ENCODE measurements around the gene DMKN. TPM values are rescaled to one million over a fixed set of nuclear protein-coding genes. Genes with fewer than 3 reads are reported as not detected.
"Not testable (repeated sequence)": the region's sequence is repeated elsewhere in the genome, so short reads cannot be mapped to it uniquely, and the experiment has no call there.

Gene DMKN
- total and polyA plus RNA-seq, 4 donors, result 1.4 to 9.4 (median 2.4) TPM

DNA sequence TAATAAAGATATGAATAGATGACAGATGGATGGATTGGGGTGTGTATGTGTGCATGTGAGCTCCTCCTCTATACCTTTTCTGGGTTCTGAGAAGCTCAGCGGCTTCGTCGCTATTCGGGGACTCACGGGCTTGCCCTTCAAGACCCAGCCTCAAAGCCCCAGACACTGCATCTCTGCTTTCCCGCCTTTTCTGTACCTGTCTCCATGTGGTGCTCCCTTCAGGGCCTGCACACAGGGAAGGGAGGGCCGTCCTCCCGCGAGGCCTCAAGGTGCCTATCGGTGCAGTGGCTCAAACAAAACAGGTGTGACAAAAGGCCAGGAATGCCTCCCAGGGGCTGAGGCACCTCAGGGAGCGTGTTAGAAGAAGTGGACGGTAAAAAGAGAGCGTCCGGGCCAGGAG, 39.3 kb downstream of the DMKN start:
- 96% methylated on average over 14 of the region's 14 CpGs for WGBS
- H3K4me3 ChIP-seq (ENCODE audit: low read depth in 1 of 3, low read length in 3 of 3), result no peak overlapping the region
- TF ChIP-seq TAF1 (conservative IDR thresholded peaks at IDR 0.05) (no peak), EGR1 (IDR thresholded peaks at IDR 0.05; ENCODE audit: low read depth in 2 of 2) (no peak), HNF4G (IDR thresholded peaks at IDR 0.05) (no peak), NR2F2 (IDR thresholded peaks at IDR 0.05) (no peak), SP1 (IDR thresholded peaks at IDR 0.05) (no peak), JUND (IDR thresholded peaks at IDR 0.05) (no peak)
- TF ChIP-seq, protein P1, sequence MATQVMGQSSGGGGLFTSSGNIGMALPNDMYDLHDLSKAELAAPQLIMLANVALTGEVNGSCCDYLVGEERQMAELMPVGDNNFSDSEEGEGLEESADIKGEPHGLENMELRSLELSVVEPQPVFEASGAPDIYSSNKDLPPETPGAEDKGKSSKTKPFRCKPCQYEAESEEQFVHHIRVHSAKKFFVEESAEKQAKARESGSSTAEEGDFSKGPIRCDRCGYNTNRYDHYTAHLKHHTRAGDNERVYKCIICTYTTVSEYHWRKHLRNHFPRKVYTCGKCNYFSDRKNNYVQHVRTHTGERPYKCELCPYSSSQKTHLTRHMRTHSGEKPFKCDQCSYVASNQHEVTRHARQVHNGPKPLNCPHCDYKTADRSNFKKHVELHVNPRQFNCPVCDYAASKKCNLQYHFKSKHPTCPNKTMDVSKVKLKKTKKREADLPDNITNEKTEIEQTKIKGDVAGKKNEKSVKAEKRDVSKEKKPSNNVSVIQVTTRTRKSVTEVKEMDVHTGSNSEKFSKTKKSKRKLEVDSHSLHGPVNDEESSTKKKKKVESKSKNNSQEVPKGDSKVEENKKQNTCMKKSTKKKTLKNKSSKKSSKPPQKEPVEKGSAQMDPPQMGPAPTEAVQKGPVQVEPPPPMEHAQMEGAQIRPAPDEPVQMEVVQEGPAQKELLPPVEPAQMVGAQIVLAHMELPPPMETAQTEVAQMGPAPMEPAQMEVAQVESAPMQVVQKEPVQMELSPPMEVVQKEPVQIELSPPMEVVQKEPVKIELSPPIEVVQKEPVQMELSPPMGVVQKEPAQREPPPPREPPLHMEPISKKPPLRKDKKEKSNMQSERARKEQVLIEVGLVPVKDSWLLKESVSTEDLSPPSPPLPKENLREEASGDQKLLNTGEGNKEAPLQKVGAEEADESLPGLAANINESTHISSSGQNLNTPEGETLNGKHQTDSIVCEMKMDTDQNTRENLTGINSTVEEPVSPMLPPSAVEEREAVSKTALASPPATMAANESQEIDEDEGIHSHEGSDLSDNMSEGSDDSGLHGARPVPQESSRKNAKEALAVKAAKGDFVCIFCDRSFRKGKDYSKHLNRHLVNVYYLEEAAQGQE (IDR thresholded peaks at IDR 0.05), result no peak
- TF ChIP-seq, protein P2, sequence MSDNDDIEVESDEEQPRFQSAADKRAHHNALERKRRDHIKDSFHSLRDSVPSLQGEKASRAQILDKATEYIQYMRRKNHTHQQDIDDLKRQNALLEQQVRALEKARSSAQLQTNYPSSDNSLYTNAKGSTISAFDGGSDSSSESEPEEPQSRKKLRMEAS (IDR thresholded peaks at IDR 0.05), result no peak
- TF ChIP-seq, protein P3, sequence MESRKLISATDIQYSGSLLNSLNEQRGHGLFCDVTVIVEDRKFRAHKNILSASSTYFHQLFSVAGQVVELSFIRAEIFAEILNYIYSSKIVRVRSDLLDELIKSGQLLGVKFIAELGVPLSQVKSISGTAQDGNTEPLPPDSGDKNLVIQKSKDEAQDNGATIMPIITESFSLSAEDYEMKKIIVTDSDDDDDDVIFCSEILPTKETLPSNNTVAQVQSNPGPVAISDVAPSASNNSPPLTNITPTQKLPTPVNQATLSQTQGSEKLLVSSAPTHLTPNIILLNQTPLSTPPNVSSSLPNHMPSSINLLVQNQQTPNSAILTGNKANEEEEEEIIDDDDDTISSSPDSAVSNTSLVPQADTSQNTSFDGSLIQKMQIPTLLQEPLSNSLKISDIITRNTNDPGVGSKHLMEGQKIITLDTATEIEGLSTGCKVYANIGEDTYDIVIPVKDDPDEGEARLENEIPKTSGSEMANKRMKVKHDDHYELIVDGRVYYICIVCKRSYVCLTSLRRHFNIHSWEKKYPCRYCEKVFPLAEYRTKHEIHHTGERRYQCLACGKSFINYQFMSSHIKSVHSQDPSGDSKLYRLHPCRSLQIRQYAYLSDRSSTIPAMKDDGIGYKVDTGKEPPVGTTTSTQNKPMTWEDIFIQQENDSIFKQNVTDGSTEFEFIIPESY (IDR thresholded peaks at IDR 0.05), result no peak
- TF ChIP-seq, protein P4, sequence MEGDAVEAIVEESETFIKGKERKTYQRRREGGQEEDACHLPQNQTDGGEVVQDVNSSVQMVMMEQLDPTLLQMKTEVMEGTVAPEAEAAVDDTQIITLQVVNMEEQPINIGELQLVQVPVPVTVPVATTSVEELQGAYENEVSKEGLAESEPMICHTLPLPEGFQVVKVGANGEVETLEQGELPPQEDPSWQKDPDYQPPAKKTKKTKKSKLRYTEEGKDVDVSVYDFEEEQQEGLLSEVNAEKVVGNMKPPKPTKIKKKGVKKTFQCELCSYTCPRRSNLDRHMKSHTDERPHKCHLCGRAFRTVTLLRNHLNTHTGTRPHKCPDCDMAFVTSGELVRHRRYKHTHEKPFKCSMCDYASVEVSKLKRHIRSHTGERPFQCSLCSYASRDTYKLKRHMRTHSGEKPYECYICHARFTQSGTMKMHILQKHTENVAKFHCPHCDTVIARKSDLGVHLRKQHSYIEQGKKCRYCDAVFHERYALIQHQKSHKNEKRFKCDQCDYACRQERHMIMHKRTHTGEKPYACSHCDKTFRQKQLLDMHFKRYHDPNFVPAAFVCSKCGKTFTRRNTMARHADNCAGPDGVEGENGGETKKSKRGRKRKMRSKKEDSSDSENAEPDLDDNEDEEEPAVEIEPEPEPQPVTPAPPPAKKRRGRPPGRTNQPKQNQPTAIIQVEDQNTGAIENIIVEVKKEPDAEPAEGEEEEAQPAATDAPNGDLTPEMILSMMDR (IDR thresholded peaks at IDR 0.05; ENCODE audit: low read depth, low read length, missing input control), result no peak
- no peak for DNase-seq (ENCODE audit: low spot score)
- no peak overlapping the region for H3K9ac ChIP-seq (ENCODE audit: low read depth in 1 of 2, low read length in 2 of 2)
- H3K36me3 ChIP-seq (ENCODE audit: control insufficient read depth in 4 of 4, insufficient read depth in 3 of 4, low read depth in 1 of 4, low read length in 3 of 4), result no peaks in the 10 kb centered on the region
- no peaks in the 10 kb centered on the region for H3K9me3 ChIP-seq (ENCODE audit: control insufficient read depth in 4 of 4, low read length in 3 of 4)
- no peaks in the 10 kb centered on the region for H3K4me1 ChIP-seq (ENCODE audit: control insufficient read depth in 4 of 4, insufficient read depth in 4 of 4, low read length in 3 of 4)
- H3K27me3 ChIP-seq (ENCODE audit: control insufficient read depth in 4 of 4, insufficient read depth in 4 of 4, low read length in 3 of 4), result no peaks in the 10 kb centered on the region
- H3K27ac ChIP-seq (ENCODE audit: low read depth in 1 of 2, low read length in 2 of 2), result no peak overlapping the region

DNA sequence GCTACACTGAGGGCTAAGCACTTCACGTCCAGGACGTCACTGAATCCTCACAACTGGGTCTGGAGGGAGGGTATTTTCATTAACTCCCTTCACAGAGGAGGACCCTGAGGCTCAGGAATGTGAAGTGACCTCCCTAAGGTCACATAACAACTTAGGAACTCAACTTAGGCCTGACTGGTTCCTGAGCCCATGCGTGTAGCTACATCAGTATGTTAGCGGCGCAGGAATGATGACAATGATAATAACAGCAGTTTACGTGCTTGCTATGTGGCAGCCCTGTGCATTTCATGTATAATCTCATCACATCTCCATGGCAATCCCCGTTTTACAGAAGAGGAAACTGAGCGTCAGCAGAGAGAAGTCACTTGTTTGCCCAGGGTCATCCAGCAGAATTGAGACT, 41.5 kb downstream of the DMKN start:
- no peaks in the 10 kb centered on the region for H3K27me3 ChIP-seq (ENCODE audit: control insufficient read depth in 4 of 4, insufficient read depth in 4 of 4, low read length in 3 of 4)
- H3K9ac ChIP-seq (ENCODE audit: low read depth in 1 of 2, low read length in 2 of 2), result no peak overlapping the region
- H3K4me1 ChIP-seq (ENCODE audit: control insufficient read depth in 4 of 4, insufficient read depth in 4 of 4, low read length in 3 of 4), result peaks cover 0 to 8% (median 2%) of the 10 kb centered on the region in 4 donors
- H3K27ac ChIP-seq (ENCODE audit: low read depth in 1 of 2, low read length in 2 of 2), result no peak overlapping the region
- 94% methylated on average over 8 of the region's 8 CpGs for WGBS
- H3K9me3 ChIP-seq (ENCODE audit: control insufficient read depth in 4 of 4, low read length in 3 of 4), result no peaks in the 10 kb centered on the region
- H3K36me3 ChIP-seq (ENCODE audit: control insufficient read depth in 4 of 4, insufficient read depth in 3 of 4, low read depth in 1 of 4, low read length in 3 of 4), result no peaks in the 10 kb centered on the region
- TF ChIP-seq, protein P3 (IDR thresholded peaks at IDR 0.05), result no peak
- TF ChIP-seq YY1 (IDR thresholded peaks at IDR 0.05) (no peak), RXRA (IDR thresholded peaks at IDR 0.05) (no peak), NR2F2 (IDR thresholded peaks at IDR 0.05) (no peak), SP1 (IDR thresholded peaks at IDR 0.05) (no peak), TAF1 (conservative IDR thresholded peaks at IDR 0.05) (no peak)
- TF ChIP-seq, protein P5, sequence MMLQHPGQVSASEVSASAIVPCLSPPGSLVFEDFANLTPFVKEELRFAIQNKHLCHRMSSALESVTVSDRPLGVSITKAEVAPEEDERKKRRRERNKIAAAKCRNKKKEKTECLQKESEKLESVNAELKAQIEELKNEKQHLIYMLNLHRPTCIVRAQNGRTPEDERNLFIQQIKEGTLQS (IDR thresholded peaks at IDR 0.05), result no peak
- no peak for DNase-seq (ENCODE audit: low spot score)
- H3K4me3 ChIP-seq (ENCODE audit: low read depth in 1 of 3, low read length in 3 of 3), result no peak overlapping the region

DNA sequence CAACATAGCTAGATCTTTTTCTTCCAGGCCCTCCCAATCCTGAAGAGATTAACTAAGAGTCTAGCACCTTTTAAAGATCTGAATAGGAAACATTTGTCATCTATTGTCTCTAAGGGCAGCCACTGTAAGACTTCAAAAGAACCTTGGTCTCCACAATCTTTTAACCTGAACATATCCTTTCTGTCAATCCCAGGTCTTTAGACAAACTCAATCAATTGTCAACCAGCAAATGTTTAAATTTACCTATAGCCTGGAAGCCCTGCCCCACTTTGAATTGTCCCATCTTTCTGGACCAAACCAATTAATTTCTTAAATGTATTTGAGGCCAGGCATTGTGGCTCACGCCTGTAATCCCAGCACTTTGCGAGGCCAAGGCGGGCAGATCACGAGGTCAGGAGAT, 42.4 kb downstream of the DMKN start:
- not testable (repeated sequence) for DNase-seq (ENCODE audit: low spot score); H3K9me3 ChIP-seq (ENCODE audit: control insufficient read depth in 4 of 4, low read length in 3 of 4); H3K4me1 ChIP-seq (ENCODE audit: control insufficient read depth in 4 of 4, insufficient read depth in 4 of 4, low read length in 3 of 4); H3K4me3 ChIP-seq (ENCODE audit: low read depth in 1 of 3, low read length in 3 of 3); H3K27ac ChIP-seq (ENCODE audit: low read depth in 1 of 2, low read length in 2 of 2); H3K27me3 ChIP-seq (ENCODE audit: control insufficient read depth in 4 of 4, insufficient read depth in 4 of 4, low read length in 3 of 4); H3K9ac ChIP-seq (ENCODE audit: low read depth in 1 of 2, low read length in 2 of 2); H3K36me3 ChIP-seq (ENCODE audit: control insufficient read depth in 4 of 4, insufficient read depth in 3 of 4, low read depth in 1 of 4, low read length in 3 of 4)
- WGBS, result 97% methylated on average over 4 of the region's 4 CpGs
